Endothelial cell (in vitro differentiated cells): ENCODE measurements around the gene GNG12. TPM values are rescaled to one million over a fixed set of nuclear protein-coding genes. Genes with fewer than 3 reads are reported as not detected.

Experiments
- DNase-seq: peaks from one replicate; pipeline ENCODE4 v3.0.0; 2021; ENCODE audit warnings: low spot score
- H3K27ac Mint-ChIP-seq: one replicate; pipeline ENCODE4 v1.8.0; 2021; ENCODE audit warnings: mixed read lengths, inconsistent platforms; ENCODE audit not compliant: unreplicated experiment
- H3K27me3 Mint-ChIP-seq: one replicate; pipeline ENCODE4 v1.8.0; 2021; ENCODE audit warnings: mild to moderate bottlenecking, moderate library complexity, mixed read lengths, inconsistent platforms; ENCODE audit not compliant: unreplicated experiment
- H3K36me3 Mint-ChIP-seq: one replicate; pipeline ENCODE4 v1.8.0; 2021; ENCODE audit warnings: mild to moderate bottlenecking, low read depth, mixed read lengths, inconsistent platforms; ENCODE audit not compliant: unreplicated experiment
- H3K4me1 Mint-ChIP-seq: one replicate; pipeline ENCODE4 v1.8.0; 2021; ENCODE audit warnings: mild to moderate bottlenecking, mixed read lengths, inconsistent platforms; ENCODE audit not compliant: unreplicated experiment
- H3K4me3 Mint-ChIP-seq: one replicate; pipeline ENCODE4 v1.8.0; 2021; ENCODE audit warnings: mild to moderate bottlenecking, mixed read lengths, inconsistent platforms; ENCODE audit not compliant: unreplicated experiment
- H3K9me3 Mint-ChIP-seq: one replicate; pipeline ENCODE4 v1.8.0; 2021; ENCODE audit warnings: mixed read lengths, inconsistent platforms; ENCODE audit not compliant: unreplicated experiment
- CTCF ChIP-seq: fragments of 200-600 bp; sonication (generic); IDR thresholded peaks from one replicate; pipeline ENCODE4 v1.5.0; 2021; ENCODE audit warnings: antibody characterized with exemption; ENCODE audit not compliant: unreplicated experiment
- total RNA-seq: library from RNA; stranded (reverse); fragmentation: NEBNext Ultra II Directional; extraction: Animal tissue kit (Norgen Biotek cat#: 25700); gene quantifications from one replicate; pipeline ENCODE4 v1.2.1, GENCODE V29; 2021; ENCODE audit not compliant: unreplicated experiment

Gene GNG12
- total RNA-seq, 1 donor from 2014 or later = 26.2 TPM

GRCh38 chr1:67825591-67825990 is 7.7 kb downstream of the GNG12 start:
- H3K4me3 Mint-ChIP-seq = no peak overlapping the region
- no peaks in the 10 kb centered on the region for H3K27me3 Mint-ChIP-seq
- H3K27ac Mint-ChIP-seq = no peak overlapping the region
- H3K4me1 Mint-ChIP-seq = peaks cover 11% of the 10 kb centered on the region
- no peaks in the 10 kb centered on the region for H3K9me3 Mint-ChIP-seq
- no peaks in the 10 kb centered on the region for H3K36me3 Mint-ChIP-seq
- no peak for DNase-seq
- no peak for TF ChIP-seq CTCF

- Mint-ChIP-seq H3K27ac (no peak overlapping the region), H3K9me3 (no peaks in the 10 kb centered on the region), H3K27me3 (no peaks in the 10 kb centered on the region), H3K4me3 (no peak overlapping the region), H3K36me3 (peaks cover 1% of the 10 kb centered on the region), H3K4me1 (peaks cover 11% of the 10 kb centered on the region)
- no peak for DNase-seq
- TF ChIP-seq CTCF = no peak
Observed at GRCh38 chr1:67824766-67825165, 8.5 kb downstream of the GNG12 start.

DNA sequence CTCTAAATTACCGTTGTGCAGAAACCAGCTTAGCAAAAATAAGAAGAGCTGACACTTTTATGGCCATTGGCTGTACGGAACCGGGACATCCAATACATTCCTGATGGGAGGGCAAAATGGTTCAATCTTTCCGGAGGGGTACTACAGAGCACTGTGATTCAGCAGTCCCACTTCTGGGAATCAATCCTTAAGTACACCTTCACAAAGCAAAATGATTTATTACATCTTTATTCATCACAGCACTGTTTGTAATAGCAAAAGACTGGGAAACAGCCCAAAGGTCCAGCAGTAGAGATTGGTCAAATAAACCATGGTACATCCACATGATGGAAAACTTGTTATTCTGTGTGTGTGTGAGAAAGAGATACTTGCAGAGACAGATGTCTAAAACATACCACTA is 9.7 kb downstream of the GNG12 start:
- Mint-ChIP-seq H3K4me3 (no peak overlapping the region), H3K27me3 (no peaks in the 10 kb centered on the region), H3K27ac (no peak overlapping the region), H3K36me3 (peaks cover 3% of the 10 kb centered on the region), H3K4me1 (peaks cover 11% of the 10 kb centered on the region), H3K9me3 (no peaks in the 10 kb centered on the region)
- DNase-seq = no peak
- no peak for TF ChIP-seq CTCF

DNA sequence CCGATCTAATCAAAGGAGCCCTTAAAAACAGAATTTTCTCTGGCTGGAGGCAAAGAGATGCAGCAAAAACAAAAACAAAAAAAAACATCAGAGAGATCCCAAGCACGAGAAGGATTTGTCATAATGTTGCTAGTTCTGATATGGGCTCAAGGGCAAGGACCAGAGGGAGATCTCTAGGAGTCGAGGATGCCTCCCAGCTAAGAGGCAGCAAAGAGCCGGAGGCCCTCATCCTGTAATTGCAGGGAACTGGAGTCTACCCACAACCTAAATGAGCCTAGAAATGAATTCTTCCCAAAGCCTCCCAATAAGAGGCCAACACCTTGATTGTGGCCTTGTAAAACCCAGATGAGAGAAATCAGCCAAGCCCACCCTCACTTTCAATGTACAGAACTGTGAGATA is 12.0 kb downstream of the GNG12 start:
- no peak overlapping the region for H3K27ac Mint-ChIP-seq
- H3K4me1 Mint-ChIP-seq = peaks cover 11% of the 10 kb centered on the region
- no peaks in the 10 kb centered on the region for H3K27me3 Mint-ChIP-seq
- no peak overlapping the region for H3K4me3 Mint-ChIP-seq
- no peaks in the 10 kb centered on the region for H3K9me3 Mint-ChIP-seq
- H3K36me3 Mint-ChIP-seq = peaks cover 6% of the 10 kb centered on the region
- TF ChIP-seq CTCF = no peak
- no peak for DNase-seq

- H3K27me3 Mint-ChIP-seq = no peaks in the 10 kb centered on the region
- peaks cover 15% of the 10 kb centered on the region for H3K4me1 Mint-ChIP-seq
- H3K27ac Mint-ChIP-seq = no peak overlapping the region
Observed at GRCh38 chr1:67818725-67819301, 14.5 kb downstream of the GNG12 start.

More at GRCh38 chr1:67818725-67819301, 14.5 kb downstream of the GNG12 start:
- no peak for DNase-seq
- no peak overlapping the region for H3K4me3 Mint-ChIP-seq
- H3K36me3 Mint-ChIP-seq = peaks cover 6% of the 10 kb centered on the region
- no peaks in the 10 kb centered on the region for H3K9me3 Mint-ChIP-seq
- TF ChIP-seq CTCF = no peak
